Neural cell (in vitro differentiated cells): ENCODE results near the gene RNF225. TPM values are rescaled to one million over a fixed set of nuclear protein-coding genes. Genes with fewer than 3 reads are reported as not detected.

Experiments used
- H2AFZ ChIP-seq: fragments of 200-600, 300-800 bp; sonication (generic), shearing (Covaris generic); 2 replicates; pipeline ENCODE4 v1.6.0; 2014; ENCODE audit warnings: low read depth, mild to moderate bottlenecking, antibody characterized with exemption, low read length, moderate library complexity
- H3F3A ChIP-seq: fragments of 200-600 bp; shearing (Covaris generic); 2 replicates; pipeline ENCODE4 v1.6.1; 2016; ENCODE audit warnings: mild to moderate bottlenecking, moderate library complexity, mixed read lengths, antibody characterized with exemption, low read length; ENCODE audit not compliant: insufficient read depth, poor library complexity, severe bottlenecking
- H3K27ac ChIP-seq: fragments of 200-600, 300-800 bp; sonication (generic), shearing (Covaris generic); 2 replicates; pipeline ENCODE4 v1.5.1; 2014; ENCODE audit warnings: mild to moderate bottlenecking, low read length, moderate library complexity
- H3K27me3 ChIP-seq: fragments of 300-800, 200-600 bp; sonication (generic), shearing (Covaris generic); 2 replicates; pipeline ENCODE4 v1.6.0; 2014; ENCODE audit warnings: mild to moderate bottlenecking, low read depth, low read length, moderate library complexity; ENCODE audit not compliant: insufficient read depth
- H3K36me3 ChIP-seq: fragments of 300-800, 200-600 bp; sonication (generic), shearing (Covaris generic); 2 replicates; pipeline ENCODE4 v1.5.1; 2014; ENCODE audit warnings: mild to moderate bottlenecking, antibody characterized with exemption, low read length, moderate library complexity; ENCODE audit not compliant: insufficient read depth
- H3K4me2 ChIP-seq: fragments of 300-800, 200-600 bp; sonication (generic), shearing (Covaris generic); 2 replicates; pipeline ENCODE4 v1.6.0; 2014; ENCODE audit warnings: mild to moderate bottlenecking, low read length
- H3K4me3 ChIP-seq: fragments of 300-800, 200-600 bp; sonication (generic), shearing (Covaris generic); 2 replicates; pipeline ENCODE4 v1.5.1; 2014; ENCODE audit warnings: mild to moderate bottlenecking, low read length, moderate library complexity
- H3K79me2 ChIP-seq: fragments of 200-600 bp; shearing (Covaris generic); replicated peaks from 2 replicates; pipeline ENCODE4 v1.6.0; 2014; ENCODE audit warnings: mild to moderate bottlenecking, low read length, moderate library complexity; ENCODE audit not compliant: insufficient read depth
- H3K9ac ChIP-seq: fragments of 300-800, 200-600 bp; sonication (generic), shearing (Covaris generic); 2 replicates; pipeline ENCODE4 v1.6.1; 2016; ENCODE audit warnings: mild to moderate bottlenecking, low read length, mixed read lengths
- H3K9me2 ChIP-seq: fragments of 200-600 bp; shearing (Covaris generic); 2 replicates; pipeline ENCODE4 v1.6.1; 2016; ENCODE audit warnings: mild to moderate bottlenecking, low read length, mixed read lengths; ENCODE audit not compliant: insufficient read depth
- H3K9me3 ChIP-seq: fragments of 200-600, 300-800 bp; sonication (generic), shearing (Covaris generic); 2 replicates; pipeline ENCODE4 v1.6.1; 2016; ENCODE audit warnings: mild to moderate bottlenecking, mixed run types, low read length, moderate library complexity, mixed read lengths
- H4K20me1 ChIP-seq: fragments of 200-600 bp; shearing (Covaris generic); 2 replicates; pipeline ENCODE4 v1.6.1; 2016; ENCODE audit warnings: mild to moderate bottlenecking, mixed run types; ENCODE audit not compliant: insufficient read depth
- EP300 ChIP-seq: fragments of 450-650 bp; conservative IDR thresholded peaks from 2 replicates; pipeline ENCODE4 v1.6.1; 2014; ENCODE audit warnings: antibody characterized with exemption, mild to moderate bottlenecking, moderate library complexity; ENCODE audit not compliant: poor library complexity, severe bottlenecking
- EZH2 ChIP-seq: fragments of 200-600, 300-800 bp; shearing (Covaris generic), sonication (generic); IDR thresholded peaks from 2 replicates; pipeline ENCODE4 v1.6.1; 2014; ENCODE audit warnings: antibody characterized with exemption, low read length, borderline replicate concordance, mild to moderate bottlenecking; ENCODE audit not compliant: insufficient read depth, poor library complexity, severe bottlenecking
- MXI1 ChIP-seq: fragments of 450-650 bp; conservative IDR thresholded peaks from 2 replicates; pipeline ENCODE4 v1.6.1; 2014; ENCODE audit warnings: antibody characterized with exemption, mild to moderate bottlenecking; ENCODE audit not compliant: poor library complexity, severe bottlenecking
- POLR2AphosphoS5 ChIP-seq: IDR thresholded peaks from 2 replicates; pipeline ENCODE4 v1.6.1; 2012
- RAD21 ChIP-seq: fragments of 450-650 bp; conservative IDR thresholded peaks from 2 replicates; pipeline ENCODE4 v1.6.1; 2014; ENCODE audit warnings: antibody characterized with exemption, mild to moderate bottlenecking, moderate library complexity
- REST ChIP-seq: IDR thresholded peaks from 2 replicates; pipeline ENCODE4 v1.6.1; 2012; ENCODE audit warnings: borderline replicate concordance
- SMC3 ChIP-seq: fragments of 450-650 bp; conservative IDR thresholded peaks from 2 replicates; pipeline ENCODE4 v1.6.1; 2014; ENCODE audit warnings: antibody characterized with exemption, mild to moderate bottlenecking, moderate library complexity; ENCODE audit not compliant: poor library complexity
- TAF1 ChIP-seq: IDR thresholded peaks from 2 replicates; pipeline ENCODE4 v1.6.1; 2012; ENCODE audit warnings: low read depth
- polyA plus RNA-seq: library from polyadenylated mRNA; depleted of rRNA; stranded (reverse); fragments of >200 nt; gene quantifications from 2 replicates; pipeline ENCODE4 v1.2.3, GENCODE V29; 2014
- TF ChIP-seq, protein P1 (sequence below): fragments of 450-650 bp; IDR thresholded peaks from 2 replicates; pipeline ENCODE4 v1.5.1; 2014; ENCODE audit warnings: antibody characterized with exemption, mild to moderate bottlenecking, moderate library complexity; ENCODE audit not compliant: poor library complexity, severe bottlenecking

RNF225 gene
- polyA plus RNA-seq, 1 donor from 2014 or later = not detected

- TF ChIP-seq EZH2 = no peak
- no peak for TF ChIP-seq EP300
- TF ChIP-seq SMC3 = no peak
- no peak for TF ChIP-seq POLR2AphosphoS5
- TF ChIP-seq REST = no peak
- TF ChIP-seq TAF1 = no peak
- TF ChIP-seq, protein P1, sequence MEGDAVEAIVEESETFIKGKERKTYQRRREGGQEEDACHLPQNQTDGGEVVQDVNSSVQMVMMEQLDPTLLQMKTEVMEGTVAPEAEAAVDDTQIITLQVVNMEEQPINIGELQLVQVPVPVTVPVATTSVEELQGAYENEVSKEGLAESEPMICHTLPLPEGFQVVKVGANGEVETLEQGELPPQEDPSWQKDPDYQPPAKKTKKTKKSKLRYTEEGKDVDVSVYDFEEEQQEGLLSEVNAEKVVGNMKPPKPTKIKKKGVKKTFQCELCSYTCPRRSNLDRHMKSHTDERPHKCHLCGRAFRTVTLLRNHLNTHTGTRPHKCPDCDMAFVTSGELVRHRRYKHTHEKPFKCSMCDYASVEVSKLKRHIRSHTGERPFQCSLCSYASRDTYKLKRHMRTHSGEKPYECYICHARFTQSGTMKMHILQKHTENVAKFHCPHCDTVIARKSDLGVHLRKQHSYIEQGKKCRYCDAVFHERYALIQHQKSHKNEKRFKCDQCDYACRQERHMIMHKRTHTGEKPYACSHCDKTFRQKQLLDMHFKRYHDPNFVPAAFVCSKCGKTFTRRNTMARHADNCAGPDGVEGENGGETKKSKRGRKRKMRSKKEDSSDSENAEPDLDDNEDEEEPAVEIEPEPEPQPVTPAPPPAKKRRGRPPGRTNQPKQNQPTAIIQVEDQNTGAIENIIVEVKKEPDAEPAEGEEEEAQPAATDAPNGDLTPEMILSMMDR = no peak
- TF ChIP-seq RAD21 = no peak
- no peak for TF ChIP-seq MXI1
- Histone ChIP-seq H3K9ac (peak overlapping the region; percentile 80), H3K27me3 (no peaks in the 10 kb centered on the region), H3K79me2 (peaks cover 12% of the 10 kb centered on the region), H3K27ac (peak overlapping the region; percentile 81), H3K4me3 (peak overlapping the region; percentile 81), H3K36me3 (no peaks in the 10 kb centered on the region), H3F3A (no peaks in the 10 kb centered on the region), H3K9me3 (no peaks in the 10 kb centered on the region), H3K9me2 (no peaks in the 10 kb centered on the region), H2AFZ (peak overlapping the region; percentile 60), H3K4me2 (peak overlapping the region; percentile 99), H4K20me1 (no peaks in the 10 kb centered on the region)
Observed at GRCh38 chr19:58400316-58400915, 5.0 kb downstream of the RNF225 start.

DNA sequence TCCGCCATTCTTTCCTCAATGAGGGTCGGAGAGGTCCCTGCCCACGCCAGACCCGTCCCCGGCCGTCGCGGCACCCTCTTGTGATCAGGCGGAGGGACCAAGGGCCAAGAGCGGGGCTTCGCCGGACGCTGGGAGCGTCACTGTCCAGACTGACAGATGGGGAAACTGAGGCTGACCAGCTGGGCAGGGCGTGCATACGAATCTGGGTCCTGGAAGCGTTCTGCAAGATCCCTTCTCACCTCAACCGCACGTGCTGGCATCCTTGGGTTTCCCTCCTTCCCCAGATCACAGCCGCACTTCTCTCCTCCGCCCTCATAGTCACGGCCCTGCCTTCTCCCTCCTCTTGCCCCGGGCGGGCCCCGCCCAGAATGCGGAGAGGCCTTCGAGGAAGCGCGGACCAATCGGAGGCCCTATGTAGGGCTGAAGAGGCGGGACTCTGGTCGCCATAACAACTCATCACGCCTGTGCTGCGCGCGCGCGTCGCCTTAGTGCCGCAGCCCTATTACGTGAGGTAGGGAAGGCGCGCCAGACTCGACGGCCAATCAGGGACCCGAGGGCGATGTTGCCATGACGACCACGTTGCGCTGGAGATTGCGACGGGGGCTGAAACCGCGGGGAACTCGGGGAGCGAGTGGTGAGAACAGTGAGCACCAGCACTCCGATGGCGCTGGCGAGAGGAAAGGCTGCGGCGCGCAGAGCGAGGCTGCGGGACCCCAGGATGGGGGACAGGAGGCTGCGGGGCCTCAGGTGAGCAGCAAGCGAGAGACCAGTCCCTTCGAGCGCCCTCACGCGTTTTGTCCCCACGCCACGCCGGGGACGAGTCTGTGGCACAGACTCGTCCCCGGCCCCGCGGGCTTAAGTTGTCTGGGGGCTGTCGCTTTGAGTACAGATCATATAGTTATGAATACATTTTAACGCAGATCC lies 5.7 kb downstream of the RNF225 start:
- H3K9me2 ChIP-seq = no peaks in the 10 kb centered on the region
- H4K20me1 ChIP-seq = no peaks in the 10 kb centered on the region
- no peaks in the 10 kb centered on the region for H3K9me3 ChIP-seq
- TF ChIP-seq MXI1 (peak; percentile 96), EZH2 (no peak), POLR2AphosphoS5 (peak; percentile 95), REST (peak; percentile 87), SMC3 (peak; percentile 50), RAD21 (peak; percentile 41), EP300 (peak; percentile 81), TAF1 (peak; percentile 96)
- TF ChIP-seq, protein P1 = no peak
- H3K9ac ChIP-seq = peak overlapping the region; percentile 83
- no peaks in the 10 kb centered on the region for H3F3A ChIP-seq
- H3K79me2 ChIP-seq = peaks cover 12% of the 10 kb centered on the region
- H2AFZ ChIP-seq = peak overlapping the region; percentile 69
- peak overlapping the region; percentile 81 for H3K4me3 ChIP-seq
- no peaks in the 10 kb centered on the region for H3K27me3 ChIP-seq
- H3K36me3 ChIP-seq = no peaks in the 10 kb centered on the region
- H3K27ac ChIP-seq = peak overlapping the region; percentile 91
- peak overlapping the region; percentile 99 for H3K4me2 ChIP-seq
